Measurements from ENCODE around the gene ZNF710. TPM values are rescaled to one million over a fixed set of nuclear protein-coding genes. Genes with fewer than 3 reads are reported as not detected.

Gene ZNF710
- total RNA-seq, 1 donor from 2014 or later: 69.3 TPM

- Mint-ChIP-seq H3K9me3 (ENCODE audit: low read depth) (no peaks in the 10 kb centered on the region), H3K4me3 (ENCODE audit: low read depth) (no peak overlapping the region), H3K27ac (no peak overlapping the region), H3K4me1 (ENCODE audit: low read depth) (peaks cover 41% of the 10 kb centered on the region), H3K27me3 (no peaks in the 10 kb centered on the region), H3K36me3 (ENCODE audit: insufficient read depth) (peaks cover 6% of the 10 kb centered on the region)
- TF ChIP-seq, protein P1, sequence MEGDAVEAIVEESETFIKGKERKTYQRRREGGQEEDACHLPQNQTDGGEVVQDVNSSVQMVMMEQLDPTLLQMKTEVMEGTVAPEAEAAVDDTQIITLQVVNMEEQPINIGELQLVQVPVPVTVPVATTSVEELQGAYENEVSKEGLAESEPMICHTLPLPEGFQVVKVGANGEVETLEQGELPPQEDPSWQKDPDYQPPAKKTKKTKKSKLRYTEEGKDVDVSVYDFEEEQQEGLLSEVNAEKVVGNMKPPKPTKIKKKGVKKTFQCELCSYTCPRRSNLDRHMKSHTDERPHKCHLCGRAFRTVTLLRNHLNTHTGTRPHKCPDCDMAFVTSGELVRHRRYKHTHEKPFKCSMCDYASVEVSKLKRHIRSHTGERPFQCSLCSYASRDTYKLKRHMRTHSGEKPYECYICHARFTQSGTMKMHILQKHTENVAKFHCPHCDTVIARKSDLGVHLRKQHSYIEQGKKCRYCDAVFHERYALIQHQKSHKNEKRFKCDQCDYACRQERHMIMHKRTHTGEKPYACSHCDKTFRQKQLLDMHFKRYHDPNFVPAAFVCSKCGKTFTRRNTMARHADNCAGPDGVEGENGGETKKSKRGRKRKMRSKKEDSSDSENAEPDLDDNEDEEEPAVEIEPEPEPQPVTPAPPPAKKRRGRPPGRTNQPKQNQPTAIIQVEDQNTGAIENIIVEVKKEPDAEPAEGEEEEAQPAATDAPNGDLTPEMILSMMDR (IDR thresholded peaks at IDR 0.05; ENCODE audit: unreplicated experiment): no peak
- DNase-seq (ENCODE audit: low spot score, unreplicated experiment): no peak
Measured at GRCh38 chr15:90097475-90097874, 96.4 kb downstream of the ZNF710 start.

DNA sequence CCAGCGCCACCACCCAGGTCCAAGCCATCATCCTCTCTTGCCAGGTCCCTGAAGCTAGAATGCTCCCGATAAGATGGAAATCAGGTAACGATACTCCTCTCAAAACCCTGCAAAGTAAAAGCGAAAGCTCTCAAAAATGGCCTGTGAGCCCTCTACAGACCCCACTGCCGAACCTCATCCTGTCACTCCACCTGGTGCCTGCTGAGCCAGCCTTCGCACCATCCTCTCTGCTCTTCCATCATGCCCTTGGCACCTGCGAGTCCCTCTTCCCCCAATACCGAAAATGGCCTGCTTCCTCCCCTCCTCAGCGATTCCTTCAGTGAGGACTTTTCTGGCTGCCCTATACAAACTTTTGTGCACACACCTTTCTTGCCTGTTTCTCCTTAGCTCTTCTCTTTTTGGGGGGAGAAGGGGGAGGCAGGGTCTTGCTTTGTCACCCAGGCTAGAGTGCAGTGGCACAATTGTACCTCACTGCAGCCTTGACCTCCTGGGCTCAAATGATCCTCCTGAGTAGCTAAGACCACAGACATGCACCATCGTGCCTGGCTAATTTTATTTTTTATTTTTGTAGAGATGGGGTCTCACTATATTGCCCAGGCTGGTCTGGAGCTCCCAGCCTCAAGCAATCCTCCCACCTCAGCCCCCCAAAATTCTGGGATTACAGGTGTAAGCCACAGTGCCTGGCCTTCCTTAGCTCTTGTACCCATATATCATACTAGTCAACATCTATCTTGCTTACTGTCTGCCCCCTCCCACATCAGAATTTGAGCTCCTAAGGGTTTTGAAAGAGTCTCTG, 98.1 kb downstream of the ZNF710 start:
- peak overlapping the region; percentile 80 for H3K27ac Mint-ChIP-seq
- no peak for DNase-seq (ENCODE audit: low spot score, unreplicated experiment)
- H3K4me1 Mint-ChIP-seq (ENCODE audit: low read depth): peaks cover 47% of the 10 kb centered on the region
- TF ChIP-seq, protein P1 (IDR thresholded peaks at IDR 0.05; ENCODE audit: unreplicated experiment): no peak
- H3K9me3 Mint-ChIP-seq (ENCODE audit: low read depth): no peaks in the 10 kb centered on the region
- peaks cover 6% of the 10 kb centered on the region for H3K36me3 Mint-ChIP-seq (ENCODE audit: insufficient read depth)
- H3K4me3 Mint-ChIP-seq (ENCODE audit: low read depth): no peak overlapping the region
- peaks cover 6% of the 10 kb centered on the region for H3K27me3 Mint-ChIP-seq

GRCh38 chr15:90099868-90100831, 99.0 kb downstream of the ZNF710 start:
- H3K4me1 Mint-ChIP-seq (ENCODE audit: low read depth): peaks cover 52% of the 10 kb centered on the region
- H3K4me3 Mint-ChIP-seq (ENCODE audit: low read depth): peak overlapping the region; percentile 84
- peak overlapping the region; percentile 80 for H3K27ac Mint-ChIP-seq
- peaks cover 10% of the 10 kb centered on the region for H3K27me3 Mint-ChIP-seq
- TF ChIP-seq, protein P1 (IDR thresholded peaks at IDR 0.05; ENCODE audit: unreplicated experiment): no peak
- peaks cover 6% of the 10 kb centered on the region for H3K36me3 Mint-ChIP-seq (ENCODE audit: insufficient read depth)
- no peaks in the 10 kb centered on the region for H3K9me3 Mint-ChIP-seq (ENCODE audit: low read depth)
- DNase-seq (ENCODE audit: low spot score, unreplicated experiment): no peak

- Mint-ChIP-seq H3K36me3 (ENCODE audit: insufficient read depth) (peaks cover 4% of the 10 kb centered on the region), H3K27ac (peak overlapping the region; percentile 94), H3K9me3 (ENCODE audit: low read depth) (no peaks in the 10 kb centered on the region), H3K4me1 (ENCODE audit: low read depth) (peaks cover 45% of the 10 kb centered on the region), H3K4me3 (ENCODE audit: low read depth) (peak overlapping the region; percentile 84), H3K27me3 (peaks cover 10% of the 10 kb centered on the region)
- TF ChIP-seq, protein P1 (IDR thresholded peaks at IDR 0.05; ENCODE audit: unreplicated experiment): no peak
- no peak for DNase-seq (ENCODE audit: low spot score, unreplicated experiment)
Measured at GRCh38 chr15:90101130-90101968, 100.2 kb downstream of the ZNF710 start.
